IMR-90 (cell line): Measurements from ENCODE around the gene KLF7. TPM values are rescaled to one million over a fixed set of nuclear protein-coding genes. Genes with fewer than 3 reads are reported as not detected.
A peak's percentile ranks its signal among the peaks of the same experiment; 100 is the strongest.

Source experiments
- ATAC-seq: fragments of 200-7000 bp; cut with Tn5 transposase; 2 replicates; pipeline ENCODE4 v1.9.1; 2020; ENCODE audit warnings: low read depth, mild to moderate bottlenecking, moderate library complexity
- BruUV-seq: library from RNA; stranded (reverse); fragments of 400-500 nt; replicated peaks from 2 replicates; lab custom pipeline; 2021; lab: Mats Ljungman, UMichigan
- CTCF ChIA-PET: fragments of 300-600 bp; formaldehyde crosslinking; extraction: SDS; loops from one replicate; lab custom pipeline; 2021; ENCODE audit warnings: antibody characterized with exemption; lab: Yijun Ruan, JAX
- POLR2A ChIA-PET: fragments of 300-600 bp; sonication (Branson Sonifier 250); formaldehyde crosslinking; loops from one replicate; lab custom pipeline; 2022; ENCODE audit warnings: antibody characterized with exemption; ENCODE audit not compliant: unreplicated experiment; lab: Charles Lee
- DNase-seq: peaks from one replicate; pipeline ENCODE4 v3.0.0; 2013
- H2AFZ ChIP-seq: replicated peaks from 2 replicates; pipeline ENCODE3; 2013; ENCODE audit warnings: low read length, mild to moderate bottlenecking; ENCODE audit not compliant: poor library complexity
- H2AK5ac ChIP-seq: 2 replicates; pipeline ENCODE4 v1.6.1; 2013; ENCODE audit warnings: low read depth, low read length, inconsistent platforms
- H2AK9ac ChIP-seq: replicated peaks from 2 replicates; pipeline ENCODE3; 2013; ENCODE audit warnings: mild to moderate bottlenecking, low read depth, low read length, moderate library complexity; ENCODE audit not compliant: poor library complexity
- H2BK120ac ChIP-seq: 2 replicates; pipeline ENCODE4 v1.6.1; 2013; ENCODE audit warnings: low read depth, low read length, inconsistent platforms
- H2BK15ac ChIP-seq: 3 replicates; pipeline ENCODE4 v1.6.1; 2013; ENCODE audit warnings: low read depth, low read length, inconsistent platforms
- H2BK20ac ChIP-seq: 2 replicates; pipeline ENCODE4 v1.6.1; 2013; ENCODE audit warnings: low read depth, mild to moderate bottlenecking, inconsistent platforms, low read length, moderate library complexity
- H2BK5ac ChIP-seq: 2 replicates; pipeline ENCODE4 v1.6.1; 2013; ENCODE audit warnings: mild to moderate bottlenecking, low read depth, low read length, inconsistent platforms; ENCODE audit not compliant: poor library complexity, severe bottlenecking
- H3K14ac ChIP-seq: replicated peaks from 2 replicates; pipeline ENCODE4 v1.6.1; 2013; ENCODE audit warnings: low read depth, low read length, inconsistent platforms
- H3K18ac ChIP-seq: 2 replicates; pipeline ENCODE4 v1.6.1; 2013; ENCODE audit warnings: low read depth, low read length, control low read depth
- H3K23ac ChIP-seq: 2 replicates; pipeline ENCODE4 v1.6.1; 2013; ENCODE audit warnings: low read depth, low read length, inconsistent platforms
- H3K27ac ChIP-seq: 2 replicates; pipeline ENCODE4 v1.5.1; 2013; ENCODE audit warnings: mild to moderate bottlenecking, control low read depth, low read length; ENCODE audit not compliant: insufficient read depth
- H3K27me3 ChIP-seq: 2 replicates; pipeline ENCODE4 v1.6.1; 2013; ENCODE audit warnings: low read length; ENCODE audit not compliant: control insufficient read depth, insufficient read depth
- H3K36me3 ChIP-seq: 2 replicates; pipeline ENCODE4 v1.6.1; 2013; ENCODE audit warnings: low read length, mixed read lengths; ENCODE audit not compliant: control insufficient read depth, insufficient read depth
- H3K4ac ChIP-seq: 2 replicates; pipeline ENCODE4 v1.6.1; 2013; ENCODE audit warnings: low read depth, low read length, inconsistent platforms
- H3K4me1 ChIP-seq: 2 replicates; pipeline ENCODE4 v1.6.1; 2013; ENCODE audit warnings: low read length, mixed read lengths; ENCODE audit not compliant: control insufficient read depth, insufficient read depth
- H3K4me2 ChIP-seq: 2 replicates; pipeline ENCODE4 v1.6.1; 2013; ENCODE audit warnings: low read depth, mild to moderate bottlenecking, control low read depth, low read length, moderate library complexity
- H3K4me3 ChIP-seq: 2 replicates; pipeline ENCODE4 v1.5.1; 2013; ENCODE audit warnings: low read depth, mild to moderate bottlenecking, control low read depth, low read length, moderate library complexity; ENCODE audit not compliant: insufficient read depth
- H3K56ac ChIP-seq: 2 replicates; pipeline ENCODE4 v1.6.1; 2013; ENCODE audit warnings: low read length, inconsistent platforms; ENCODE audit not compliant: insufficient read depth; ENCODE audit errors: extremely low read depth
- H3K79me1 ChIP-seq, 2 experiments: 2 replicates each; pipeline ENCODE4 v1.6.1; 2013; ENCODE audit warnings: low read length in 2 of 2, inconsistent platforms in 1 of 2, low read depth in 1 of 2
- H3K9ac ChIP-seq: 2 replicates; pipeline ENCODE4 v1.6.1; 2013; ENCODE audit warnings: low read depth, low read length, control low read depth
- H3K9me1 ChIP-seq: 2 replicates; pipeline ENCODE4 v1.6.1; 2013; ENCODE audit warnings: low read length, inconsistent platforms; ENCODE audit not compliant: insufficient read depth
- H3K9me3 ChIP-seq: 2 replicates; pipeline ENCODE4 v1.6.1; 2013; ENCODE audit warnings: low read length; ENCODE audit not compliant: control insufficient read depth, insufficient read depth
- H4K20me1 ChIP-seq: 2 replicates; pipeline ENCODE4 v1.6.1; 2013; ENCODE audit warnings: low read length, inconsistent platforms; ENCODE audit not compliant: insufficient read depth
- H4K5ac ChIP-seq: 2 replicates; pipeline ENCODE4 v1.6.1; 2013; ENCODE audit warnings: mild to moderate bottlenecking, low read depth, low read length, control low read depth
- H4K8ac ChIP-seq, 2 experiments: 2 replicates each; pipeline ENCODE4 v1.6.1; 2013; ENCODE audit warnings: low read depth in 2 of 2, low read length in 2 of 2, control low read depth in 1 of 2, inconsistent platforms in 1 of 2
- H4K91ac ChIP-seq: 2 replicates; pipeline ENCODE4 v1.6.1; 2013; ENCODE audit warnings: low read depth, low read length, inconsistent platforms; ENCODE audit not compliant: insufficient read depth
- CEBPB ChIP-seq: IDR thresholded peaks from 2 replicates; pipeline ENCODE4 v1.6.1; 2012; ENCODE audit warnings: low read depth, low read length, improper control_type of control experiment
- NFE2L2 ChIP-seq: fragments of 150-350 bp; IDR thresholded peaks from 2 replicates; pipeline ENCODE4 v1.6.1; 2016; ENCODE audit warnings: low read depth, mild to moderate bottlenecking, low read length
- RFX5 ChIP-seq: IDR thresholded peaks from 2 replicates; pipeline ENCODE4 v1.8.0; 2012; ENCODE audit warnings: low read depth, mild to moderate bottlenecking, low read length, moderate library complexity
- WGBS, 2 experiments: methylation state at CpG; one replicate each; pipeline versions ENCODE4 v1.1.5 to v1.1.7; 2013; ENCODE audit warnings: missing lambda C conversion rate in 2 of 2; ENCODE audit not compliant: insufficient read length in 1 of 2; ENCODE audit errors: extremely low coverage in 2 of 2; 5-methylcytosine and 5-hydroxymethylcytosine counted together
- dilution Hi-C: fragments of 300-500 bp; cut with HindIII; formaldehyde crosslinking; loops from one replicate; pipeline ENCODE4 v1.14.3; 2018; ENCODE audit warnings: low sequenced_read_pairs; ENCODE audit not compliant: unreplicated experiment
- in situ Hi-C: fragments of 300-500 bp; cut with MboI; formaldehyde crosslinking; loops from 3 replicates; pipeline ENCODE4 v1.14.3; 2019; ENCODE audit warnings: low sequenced_read_pairs, inconsistent platforms, mixed read lengths
- intact Hi-C: fragments of 100-400 bp; cut with micrococcal nuclease; formaldehyde crosslinking; loops from 2 replicates; pipeline ENCODE4 v1.10.0; 2022
- polyA plus RNA-seq, 3 experiments: library from polyadenylated mRNA; depleted of rRNA; stranded (reverse); fragments of >200 nt; gene quantifications; 2 replicates each; pipeline ENCODE4 v1.2.3, GENCODE V29; 2012; ENCODE audit warnings: low replicate concordance in 1 of 3
- total RNA-seq: library from RNA; depleted of rRNA; stranded (reverse); fragments of >200 nt; gene quantifications from 2 replicates; pipeline ENCODE4 v1.2.3, GENCODE V29; 2012
- TF ChIP-seq, protein P1 (sequence below): conservative IDR thresholded peaks from 2 replicates; pipeline ENCODE4 v1.5.1; 2012; ENCODE audit warnings: mild to moderate bottlenecking, low read depth, low read length, improper control_type of control experiment

Gene KLF7
- total and polyA plus RNA-seq, 2 of the 4 experiments (the other 2 are of a cell fraction): 23.1 to 28.5 TPM

DNA sequence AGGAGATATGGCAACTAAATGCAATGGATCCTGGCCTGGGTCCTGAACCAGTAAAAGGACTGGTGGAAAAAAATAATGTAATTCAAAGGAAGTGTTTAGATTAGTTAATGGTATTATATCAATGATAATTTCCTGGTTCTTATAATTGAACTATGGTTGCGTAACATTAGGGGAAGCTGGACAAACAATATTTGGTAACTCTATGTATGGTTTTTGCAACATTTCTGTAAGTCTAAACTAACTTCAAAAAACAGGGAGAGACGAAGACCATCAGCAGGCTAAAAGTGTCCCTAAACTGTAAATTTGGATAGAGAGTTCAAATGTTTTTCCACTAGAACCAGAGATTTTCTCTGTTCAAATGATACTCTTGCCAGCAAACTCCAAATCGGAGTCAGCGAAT, 36.9 kb downstream of the KLF7 start:
- H2AFZ ChIP-seq: no peak overlapping the region
- H3K56ac ChIP-seq: no peak overlapping the region
- no peaks in the 10 kb centered on the region for H3K9me3 ChIP-seq
- ChIA-PET POLR2A (no interaction called here), CTCF (no interaction called here)
- H4K8ac ChIP-seq: no peak overlapping the region
- no TSS peak for BruUV-seq
- no peak overlapping the region for H3K9ac ChIP-seq
- no peak overlapping the region for H3K4me2 ChIP-seq
- no CpG with 5 or more reads among the region's 4 CpGs for WGBS, 2 experiments
- no peak overlapping the region for H2BK20ac ChIP-seq
- peaks cover 25% of the 10 kb centered on the region for H3K9me1 ChIP-seq
- no peak overlapping the region for H3K4me3 ChIP-seq
- H3K36me3 ChIP-seq: peaks cover 4% of the 10 kb centered on the region
- ATAC-seq (no peak), DNase-seq (no peak)
- intact Hi-C loops: no loop called here
- H4K5ac ChIP-seq: no peak overlapping the region
- H4K91ac ChIP-seq: no peak overlapping the region
- H3K14ac ChIP-seq: no peak overlapping the region
- no peak overlapping the region for H2AK9ac ChIP-seq
- H2AK5ac ChIP-seq: no peak overlapping the region
- no peak overlapping the region for H3K4ac ChIP-seq
- H2BK120ac ChIP-seq: no peak overlapping the region
- H3K79me1 ChIP-seq: peaks cover 7 to 70% of the 10 kb centered on the region in 2 experiments; a peak in 3 of 4 replicates
- no peak overlapping the region for H2BK15ac ChIP-seq
- H3K27ac ChIP-seq: no peak overlapping the region
- H3K23ac ChIP-seq: no peak overlapping the region
- dilution Hi-C loops: no loop called here
- H4K20me1 ChIP-seq: peaks cover 90% of the 10 kb centered on the region
- no peak overlapping the region for H3K18ac ChIP-seq
- H3K27me3 ChIP-seq: no peaks in the 10 kb centered on the region
- no peak overlapping the region for H2BK5ac ChIP-seq
- peaks cover 21% of the 10 kb centered on the region for H3K4me1 ChIP-seq
- in situ Hi-C loops: no loop called here
- TF ChIP-seq RFX5 (no peak), NFE2L2 (no peak), CEBPB (peak; percentile 94)
- TF ChIP-seq, protein P1, sequence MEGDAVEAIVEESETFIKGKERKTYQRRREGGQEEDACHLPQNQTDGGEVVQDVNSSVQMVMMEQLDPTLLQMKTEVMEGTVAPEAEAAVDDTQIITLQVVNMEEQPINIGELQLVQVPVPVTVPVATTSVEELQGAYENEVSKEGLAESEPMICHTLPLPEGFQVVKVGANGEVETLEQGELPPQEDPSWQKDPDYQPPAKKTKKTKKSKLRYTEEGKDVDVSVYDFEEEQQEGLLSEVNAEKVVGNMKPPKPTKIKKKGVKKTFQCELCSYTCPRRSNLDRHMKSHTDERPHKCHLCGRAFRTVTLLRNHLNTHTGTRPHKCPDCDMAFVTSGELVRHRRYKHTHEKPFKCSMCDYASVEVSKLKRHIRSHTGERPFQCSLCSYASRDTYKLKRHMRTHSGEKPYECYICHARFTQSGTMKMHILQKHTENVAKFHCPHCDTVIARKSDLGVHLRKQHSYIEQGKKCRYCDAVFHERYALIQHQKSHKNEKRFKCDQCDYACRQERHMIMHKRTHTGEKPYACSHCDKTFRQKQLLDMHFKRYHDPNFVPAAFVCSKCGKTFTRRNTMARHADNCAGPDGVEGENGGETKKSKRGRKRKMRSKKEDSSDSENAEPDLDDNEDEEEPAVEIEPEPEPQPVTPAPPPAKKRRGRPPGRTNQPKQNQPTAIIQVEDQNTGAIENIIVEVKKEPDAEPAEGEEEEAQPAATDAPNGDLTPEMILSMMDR: no peak
